ENCODE measurements around the gene DHX32. TPM values are rescaled to one million over a fixed set of nuclear protein-coding genes. Genes with fewer than 3 reads are reported as not detected.

DHX32 gene
- total RNA-seq, 1 donor from 2014 or later, result 27.4 TPM

DNA sequence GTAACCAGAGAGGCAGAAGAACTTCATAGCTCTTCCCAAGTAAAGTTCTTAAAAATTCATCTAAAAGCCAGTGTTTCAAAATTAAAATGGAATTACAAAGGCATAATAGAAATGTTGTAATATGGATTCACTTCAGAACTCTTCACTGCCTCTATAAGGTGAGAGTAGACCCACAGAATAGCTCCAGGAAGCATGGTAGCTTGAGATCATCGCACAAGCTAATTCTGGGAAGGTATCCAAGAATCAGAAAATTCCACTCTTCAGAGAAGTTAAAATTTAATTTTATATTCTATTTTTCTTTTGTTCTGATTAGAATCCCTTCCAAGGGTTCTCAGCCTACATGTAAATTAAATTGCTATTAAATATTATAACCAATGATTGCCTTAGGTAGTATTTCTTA, 1.5 kb upstream of the DHX32 start:
- Histone ChIP-seq H3K9me3 (no peaks in the 10 kb centered on the region), H3K27ac (no peak overlapping the region), H3K27me3 (no peaks in the 10 kb centered on the region), H3K36me3 (peaks cover 0 to 9% of the 10 kb centered on the region in 2 donors), H3K4me1 (no peaks in the 10 kb centered on the region), H3K4me3 (no peak overlapping the region)
- intact Hi-C loops (cut with DNase I), result no loop called here
- no peak for DNase-seq (ENCODE audit: low spot score in 2 of 2)
- TF ChIP-seq, protein P1, sequence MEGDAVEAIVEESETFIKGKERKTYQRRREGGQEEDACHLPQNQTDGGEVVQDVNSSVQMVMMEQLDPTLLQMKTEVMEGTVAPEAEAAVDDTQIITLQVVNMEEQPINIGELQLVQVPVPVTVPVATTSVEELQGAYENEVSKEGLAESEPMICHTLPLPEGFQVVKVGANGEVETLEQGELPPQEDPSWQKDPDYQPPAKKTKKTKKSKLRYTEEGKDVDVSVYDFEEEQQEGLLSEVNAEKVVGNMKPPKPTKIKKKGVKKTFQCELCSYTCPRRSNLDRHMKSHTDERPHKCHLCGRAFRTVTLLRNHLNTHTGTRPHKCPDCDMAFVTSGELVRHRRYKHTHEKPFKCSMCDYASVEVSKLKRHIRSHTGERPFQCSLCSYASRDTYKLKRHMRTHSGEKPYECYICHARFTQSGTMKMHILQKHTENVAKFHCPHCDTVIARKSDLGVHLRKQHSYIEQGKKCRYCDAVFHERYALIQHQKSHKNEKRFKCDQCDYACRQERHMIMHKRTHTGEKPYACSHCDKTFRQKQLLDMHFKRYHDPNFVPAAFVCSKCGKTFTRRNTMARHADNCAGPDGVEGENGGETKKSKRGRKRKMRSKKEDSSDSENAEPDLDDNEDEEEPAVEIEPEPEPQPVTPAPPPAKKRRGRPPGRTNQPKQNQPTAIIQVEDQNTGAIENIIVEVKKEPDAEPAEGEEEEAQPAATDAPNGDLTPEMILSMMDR (IDR thresholded peaks at IDR 0.05), result no peak

DNA sequence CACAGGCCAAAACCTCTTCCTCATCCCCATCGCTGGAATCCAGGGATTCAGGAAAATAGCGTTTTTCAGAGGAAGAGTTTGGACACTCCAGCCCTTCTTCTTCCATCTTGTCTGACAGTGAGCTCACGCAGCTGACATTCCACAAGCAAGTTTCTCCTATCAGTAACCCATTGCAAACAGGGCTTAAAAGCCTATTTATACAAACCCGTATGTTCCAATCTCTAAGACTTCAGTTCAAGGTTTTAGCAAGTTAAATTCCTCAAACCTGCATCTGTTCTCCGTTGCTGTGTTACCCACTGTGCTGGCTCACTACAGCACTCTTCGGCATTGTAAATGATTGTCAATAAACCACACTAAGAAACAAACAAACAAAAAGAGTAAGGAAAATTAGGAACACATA, 373 bp downstream of the DHX32 start:
- Histone ChIP-seq H3K4me1 (no peaks in the 10 kb centered on the region), H3K27ac (no peak overlapping the region), H3K9me3 (peaks cover 0 to 6% of the 10 kb centered on the region in 2 donors), H3K36me3 (peaks cover 0 to 13% of the 10 kb centered on the region in 2 donors), H3K4me3 (no peak overlapping the region), H3K27me3 (no peaks in the 10 kb centered on the region)
- intact Hi-C loops (cut with DNase I), result no loop called here
- TF ChIP-seq, protein P1 (IDR thresholded peaks at IDR 0.05), result no peak
- no peak for DNase-seq (ENCODE audit: low spot score in 2 of 2)

DNA sequence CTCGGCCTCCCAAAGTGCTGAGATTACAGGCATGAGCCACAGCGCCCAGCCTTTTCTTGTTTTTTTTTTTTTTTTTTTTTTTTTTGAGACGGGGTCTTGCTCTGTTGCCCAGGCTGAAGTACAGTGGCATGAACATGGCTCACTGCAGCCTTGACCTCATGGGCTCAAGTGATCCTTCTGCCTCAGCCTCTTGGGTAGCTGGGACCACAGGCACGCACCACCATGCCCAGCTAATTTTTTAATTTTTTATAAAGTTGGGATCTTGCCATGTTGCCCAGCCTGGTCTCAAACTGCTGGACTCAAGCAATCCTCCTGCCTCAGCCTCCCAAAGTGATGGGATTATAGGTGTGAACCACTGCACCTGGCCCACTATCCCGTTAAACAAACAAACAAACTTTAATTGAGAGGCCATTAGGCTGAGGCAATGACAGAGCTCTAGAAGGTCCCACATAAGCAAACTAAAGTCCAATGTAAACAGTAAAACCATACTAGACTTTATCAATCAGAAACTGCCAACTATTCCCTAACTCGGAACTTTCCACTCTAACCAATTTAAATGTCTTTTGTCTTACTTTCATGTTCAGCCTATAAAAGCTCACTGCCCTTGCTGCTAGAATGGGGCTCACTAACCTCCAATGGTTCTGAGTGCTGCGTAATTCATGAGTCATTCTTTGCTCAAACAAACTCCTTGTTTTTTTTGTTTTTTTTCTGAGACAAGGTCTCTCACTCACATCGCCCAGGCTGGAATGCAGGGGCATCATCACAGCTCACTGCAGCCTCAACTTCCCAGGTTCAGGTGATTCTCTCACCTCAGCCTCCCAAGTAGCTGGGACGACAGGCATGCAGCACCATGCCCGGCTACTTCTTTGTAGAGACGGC, 1.9 kb downstream of the DHX32 start:
- TF ChIP-seq, protein P1 (IDR thresholded peaks at IDR 0.05), result no peak
- H3K27me3 ChIP-seq, result no peaks in the 10 kb centered on the region
- H3K27ac ChIP-seq, result no peak overlapping the region
- peaks cover 0 to 13% of the 10 kb centered on the region in 2 donors for H3K36me3 ChIP-seq
- DNase-seq (ENCODE audit: low spot score in 2 of 2), result no peak
- no peak overlapping the region for H3K4me3 ChIP-seq
- H3K4me1 ChIP-seq, result no peaks in the 10 kb centered on the region
- H3K9me3 ChIP-seq, result peaks cover 0 to 6% of the 10 kb centered on the region in 2 donors
- intact Hi-C loops (cut with DNase I), result no loop called here

DNA sequence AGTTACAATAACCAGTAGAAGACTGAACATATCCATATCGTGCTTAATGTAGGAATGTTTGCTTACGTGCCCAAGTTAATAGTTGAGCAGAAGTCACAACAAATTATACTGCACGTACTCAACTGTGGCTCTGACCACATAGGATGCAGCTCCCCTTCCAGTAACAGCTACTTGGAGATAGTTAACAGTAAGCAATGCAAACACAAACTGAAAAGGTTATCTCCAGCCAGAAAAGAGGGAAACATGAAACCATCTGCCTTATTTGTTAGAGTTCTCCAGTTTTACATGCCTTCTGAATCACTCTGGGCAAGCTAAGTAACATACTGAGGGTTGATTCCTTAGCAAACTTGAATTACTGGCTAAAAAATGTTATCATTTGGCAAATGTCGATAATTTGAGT, 9.8 kb downstream of the DHX32 start:
- Histone ChIP-seq H3K4me3 (no peak overlapping the region), H3K4me1 (no peaks in the 10 kb centered on the region), H3K27ac (no peak overlapping the region), H3K27me3 (no peaks in the 10 kb centered on the region), H3K36me3 (peaks cover 2 to 11% of the 10 kb centered on the region in 2 donors), H3K9me3 (peaks cover 0 to 4% of the 10 kb centered on the region in 2 donors)
- TF ChIP-seq, protein P1 (IDR thresholded peaks at IDR 0.05), result no peak
- intact Hi-C loops (cut with DNase I), result no loop called here
- DNase-seq (ENCODE audit: low spot score in 2 of 2), result no peak

DNA sequence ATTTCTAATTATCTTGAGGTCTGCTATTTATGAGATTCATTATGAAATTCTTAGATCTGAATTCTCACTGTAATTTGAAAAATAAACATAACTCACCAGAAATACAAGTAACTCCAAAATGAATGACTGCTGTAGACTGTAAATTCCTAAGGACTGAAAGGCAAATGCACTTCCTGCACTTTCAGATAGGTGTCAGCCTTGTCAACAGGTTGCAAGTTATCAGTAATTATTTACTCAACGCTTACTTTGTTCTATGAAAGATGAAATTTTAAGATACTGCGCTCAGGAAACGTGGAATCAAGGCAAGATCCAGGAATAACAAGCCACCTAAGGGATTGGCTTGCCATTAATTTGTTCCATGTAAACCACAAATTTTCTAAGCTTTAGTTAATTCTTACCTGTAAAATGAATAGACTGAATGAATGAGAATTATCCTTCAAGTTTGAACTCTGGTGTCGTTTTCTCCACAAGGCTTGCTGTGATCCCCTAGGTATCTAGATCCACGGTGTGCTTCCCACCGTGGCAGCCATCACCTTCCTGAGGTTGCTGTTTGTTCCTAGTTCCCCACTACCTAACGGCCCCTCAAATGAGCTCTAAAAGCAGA, 12.6 kb downstream of the DHX32 start:
- H3K27ac ChIP-seq, result no peak overlapping the region
- no peaks in the 10 kb centered on the region for H3K9me3 ChIP-seq
- intact Hi-C loops (cut with DNase I), result loop anchor here (5.0 kb wide), 1 partner anchor 634 kb away; no protein-coding TSS in a partner anchor
- H3K4me1 ChIP-seq, result no peaks in the 10 kb centered on the region
- H3K4me3 ChIP-seq, result no peak overlapping the region
- H3K27me3 ChIP-seq, result no peaks in the 10 kb centered on the region
- no peak for DNase-seq (ENCODE audit: low spot score in 2 of 2)
- H3K36me3 ChIP-seq, result peaks cover 19 to 22% of the 10 kb centered on the region in 2 donors
- TF ChIP-seq, protein P1 (IDR thresholded peaks at IDR 0.05), result peak; percentile 27 to 66 (median 55)

All from ascending aorta (tissue), 2 donors.